Uterine smooth muscle cell (primary cell): ENCODE measurements around the gene TP53TG3B. TPM values are rescaled to one million over a fixed set of nuclear protein-coding genes. Genes with fewer than 3 reads are reported as not detected.

Source experiments
- total RNA-seq: library from RNA; depleted of rRNA; stranded (reverse); fragments of >200 nt; gene quantifications from 2 replicates; pipeline ENCODE4 v1.2.3, GENCODE V29; 2014

The TP53TG3B gene, protein sequence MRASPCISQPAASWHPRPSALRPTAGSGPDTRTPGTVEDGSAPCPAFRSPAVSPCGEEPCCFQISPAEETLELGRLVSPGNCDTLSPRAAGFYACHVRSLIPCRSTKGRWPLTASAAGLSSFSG
- total RNA-seq, result not detected in 2 replicates

DNA sequence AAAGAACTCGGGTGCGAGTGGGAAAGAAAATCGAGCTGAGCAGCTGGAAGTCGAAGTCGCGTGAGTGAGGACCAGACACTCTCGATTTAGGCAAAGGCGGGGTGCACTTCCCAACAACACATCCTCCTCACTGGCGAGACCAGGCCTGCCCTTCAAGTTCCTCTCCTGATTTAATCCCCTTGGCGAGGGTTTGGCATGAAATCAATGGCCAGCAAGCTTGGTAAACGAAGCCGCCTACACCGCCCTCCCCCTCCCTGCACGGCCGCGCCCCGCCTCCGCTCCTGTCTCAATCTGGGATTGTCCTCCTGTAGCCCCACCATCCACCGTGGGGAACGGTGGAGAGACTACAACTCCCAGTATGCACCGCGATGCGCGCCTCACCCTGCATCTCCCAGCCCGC, at the start of gene TP53TG3B:
TP53TG3B (plus strand) TSS at position 301 of the 400 bp plus-strand sequence; CDS start at position 369, 68 bp downstream.

Other genes starting within 250 kb of the TP53TG3B start
- gene TP53TG3C, start 166.6 kb upstream of the TP53TG3B start, total RNA-seq, result not detected in 2 replicates
- gene TP53TG3E, start 56.5 kb upstream of the TP53TG3B start, total RNA-seq, result not detected in 2 replicates
- not detected in 2 replicates for gene TP53TG3F, start 98.8 kb downstream of the TP53TG3B start, total RNA-seq